ENCODE measurements around the gene SIGLEC7. TPM values are rescaled to one million over a fixed set of nuclear protein-coding genes. Genes with fewer than 3 reads are reported as not detected.

SIGLEC7 gene
- total RNA-seq, 4 donors from 2014 or later, result 0.54 to 1.0 TPM; not detected in 2

GRCh38 chr19:51101171-51101865, 40.8 kb upstream of the SIGLEC7 start:
- no peaks in the 10 kb centered on the region for H3K9me3 ChIP-seq
- intact Hi-C loops (cut with DNase I), result no loop called here
- no peak for TF ChIP-seq CTCF (IDR thresholded peaks at IDR 0.05)
- TF ChIP-seq POLR2A (IDR thresholded peaks at IDR 0.05), result no peak
- H3K4me3 ChIP-seq (replicated peaks in 1 of 3), result no peak overlapping the region
- no peaks in the 10 kb centered on the region for H3K27me3 ChIP-seq
- H3K27ac ChIP-seq, result no peak overlapping the region
- H3K36me3 ChIP-seq, result peaks cover 0 to 17% of the 10 kb centered on the region in 2 donors
- H3K4me1 ChIP-seq, result no peaks in the 10 kb centered on the region
- DNase-seq, result no peak
- 84% methylated on average over 5 of the region's 5 CpGs for WGBS, 2 donors

- intact Hi-C loops (cut with DNase I), result no loop called here
- no peak overlapping the region for H3K4me3 ChIP-seq (replicated peaks in 1 of 3)
- no peak for DNase-seq
- no peaks in the 10 kb centered on the region for H3K27me3 ChIP-seq
- peaks cover 0 to 17% of the 10 kb centered on the region in 2 donors for H3K36me3 ChIP-seq
- 95 to 96% methylated on average over 7 of the region's 7 CpGs for WGBS, 2 donors
- H3K27ac ChIP-seq, result no peak overlapping the region
- H3K9me3 ChIP-seq, result no peaks in the 10 kb centered on the region
- TF ChIP-seq CTCF (IDR thresholded peaks at IDR 0.05), result no peak
- TF ChIP-seq POLR2A (IDR thresholded peaks at IDR 0.05), result no peak
- peaks cover 7 to 12% of the 10 kb centered on the region in 2 donors for H3K4me1 ChIP-seq
These were observed 39.1 kb upstream of the SIGLEC7 start for GRCh38 chr19:51102991-51103390.

GRCh38 chr19:51103926-51104341, 38.2 kb upstream of the SIGLEC7 start:
- TF ChIP-seq CTCF (IDR thresholded peaks at IDR 0.05), result no peak
- TF ChIP-seq POLR2A (IDR thresholded peaks at IDR 0.05), result no peak
- Histone ChIP-seq H3K9me3 (no peaks in the 10 kb centered on the region), H3K4me1 (peaks cover 10 to 15% of the 10 kb centered on the region in 2 donors), H3K27me3 (no peaks in the 10 kb centered on the region), H3K27ac (no peak overlapping the region), H3K4me3 (replicated peaks in 1 of 3) (no peak overlapping the region), H3K36me3 (peaks cover 0 to 17% of the 10 kb centered on the region in 2 donors)
- intact Hi-C loops (cut with DNase I), result no loop called here
- no peak for DNase-seq
- WGBS, 2 donors, result 88% methylated on average over 28 to 36 of the region's 49 CpGs

- Histone ChIP-seq H3K9me3 (no peaks in the 10 kb centered on the region), H3K4me1 (peaks cover 10 to 17% of the 10 kb centered on the region in 2 donors), H3K27ac (no peak overlapping the region), H3K36me3 (peaks cover 0 to 9% of the 10 kb centered on the region in 2 donors), H3K4me3 (replicated peaks in 1 of 3) (peak overlapping the region; percentile 58 to 66 (median 61)), H3K27me3 (no peaks in the 10 kb centered on the region)
- TF ChIP-seq CTCF (IDR thresholded peaks at IDR 0.05), result no peak
- TF ChIP-seq POLR2A (IDR thresholded peaks at IDR 0.05), result no peak
- WGBS, 2 donors, result 17 to 18% methylated on average over 18 of the region's 18 CpGs
- intact Hi-C loops (cut with DNase I), result loop anchor here (5.0 kb wide), 2 partner anchors 385 to 490 kb away; partner anchors contain the start of gene CLEC11A
- no peak for DNase-seq
These were observed 34.6 kb upstream of the SIGLEC7 start for GRCh38 chr19:51107406-51108065.

Measured in thyroid gland (tissue), 4 donors.